Astrocyte of the cerebellum (primary cell): ENCODE results near the gene FOLR3.

Experiments
- DNase-seq: peaks from one replicate; pipeline ENCODE4 v3.0.0-alpha.2; 2011; ENCODE audit warnings: low read depth
- H3K4me3 ChIP-seq: 2 replicates; pipeline ENCODE4 v1.5.1; 2011; ENCODE audit warnings: mild to moderate bottlenecking, low read depth, low read length, moderate library complexity
- CTCF ChIP-seq: IDR thresholded peaks from 2 replicates; pipeline ENCODE4 v1.5.1; 2012; ENCODE audit warnings: low read length, low read depth, moderate library complexity, mild to moderate bottlenecking; ENCODE audit errors: missing control alignments
- in situ Hi-C: cut with HindIII; loops from 2 replicates; pipeline ENCODE4 v1.10.0; 2017; ENCODE audit warnings: low sequenced_read_pairs

FOLR3 gene

GRCh38 chr11:72120930-72121329 is 14.6 kb upstream of the FOLR3 start:
- in situ Hi-C loops, result loop anchor here (25.0 kb wide), 1 partner anchor 109 kb away; no protein-coding TSS in a partner anchor
- H3K4me3 ChIP-seq, result no peak overlapping the region
- no peak for TF ChIP-seq CTCF
- no peak for DNase-seq

- TF ChIP-seq CTCF, result no peak
- H3K4me3 ChIP-seq, result no peak overlapping the region
- no peak for DNase-seq
- in situ Hi-C loops, result loop anchor here (25.0 kb wide), 1 partner anchor 110 kb away; no protein-coding TSS in a partner anchor
These were observed 12.9 kb upstream of the FOLR3 start for GRCh38 chr11:72122607-72123006.

- no peak for TF ChIP-seq CTCF
- H3K4me3 ChIP-seq, result no peak overlapping the region
- DNase-seq, result no peak
- in situ Hi-C loops, result loop anchor here (25.0 kb wide), 1 partner anchor 111 kb away; no protein-coding TSS in a partner anchor
These were observed 12.3 kb upstream of the FOLR3 start for GRCh38 chr11:72123117-72123653.

DNA sequence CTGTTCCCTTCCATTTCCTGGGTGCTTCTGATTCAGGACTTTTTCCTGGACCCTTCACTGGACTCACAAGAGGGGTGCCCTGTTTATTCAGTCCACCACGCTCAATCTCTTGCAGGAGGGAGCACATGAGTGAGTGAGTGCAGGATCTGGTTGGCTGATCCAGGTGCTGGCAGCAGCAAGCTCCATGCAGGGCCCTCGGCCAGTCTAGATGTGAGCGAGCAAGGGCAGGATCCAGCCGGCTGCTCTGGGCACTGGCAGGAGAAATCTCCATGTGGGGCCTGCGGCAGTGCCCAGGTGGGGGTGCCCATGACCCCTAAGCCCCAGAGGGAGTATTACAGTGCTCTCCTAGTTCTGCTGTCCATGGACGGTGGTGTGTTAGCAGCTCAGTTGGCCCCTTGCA is 11.5 kb upstream of the FOLR3 start:
- TF ChIP-seq CTCF, result no peak
- no peak for DNase-seq
- in situ Hi-C loops, result loop anchor here (25.0 kb wide), 1 partner anchor 112 kb away; no protein-coding TSS in a partner anchor
- no peak overlapping the region for H3K4me3 ChIP-seq

- no peak for DNase-seq
- H3K4me3 ChIP-seq, result no peak overlapping the region
- TF ChIP-seq CTCF, result no peak
- in situ Hi-C loops, result no loop called here
These were observed 9.6 kb upstream of the FOLR3 start for GRCh38 chr11:72125956-72126355.

- in situ Hi-C loops, result no loop called here
- DNase-seq, result no peak
- H3K4me3 ChIP-seq, result no peak overlapping the region
- no peak for TF ChIP-seq CTCF
These were observed 7.6 kb upstream of the FOLR3 start for GRCh38 chr11:72127923-72128322.
